Measurements from ENCODE around the gene THBD. TPM values are rescaled to one million over a fixed set of nuclear protein-coding genes. Genes with fewer than 3 reads are reported as not detected.

The THBD gene
- total RNA-seq, 1 donor, result 0.36 TPM

- DNase-seq (ENCODE audit: insufficient read length, low spot score, missing footprints), result no peak
- H3K79me2 ChIP-seq (ENCODE audit: insufficient read depth, low read length), result no peaks in the 10 kb centered on the region
- no peak overlapping the region for H3K4me3 ChIP-seq (ENCODE audit: insufficient read depth, low read length)
- H3K9me3 ChIP-seq (ENCODE audit: low read depth, low read length), result no peaks in the 10 kb centered on the region
- no peak overlapping the region for H3K27ac ChIP-seq (ENCODE audit: low read depth, low read length)
- no peak for TF ChIP-seq CTCF (IDR thresholded peaks at IDR 0.05; ENCODE audit: extremely low read depth, low read depth, low read length)
- H3K36me3 ChIP-seq (ENCODE audit: insufficient read depth, low read length), result no peaks in the 10 kb centered on the region
- H4K20me1 ChIP-seq (ENCODE audit: insufficient read depth, low read length), result no peaks in the 10 kb centered on the region
- H3K4me2 ChIP-seq (ENCODE audit: insufficient read depth, low read length), result no peak overlapping the region
- H2AFZ ChIP-seq (ENCODE audit: low read length), result no peak overlapping the region
- H3K4me1 ChIP-seq (ENCODE audit: insufficient read depth, low read length), result no peaks in the 10 kb centered on the region
- peaks cover 11% of the 10 kb centered on the region for H3K27me3 ChIP-seq (ENCODE audit: insufficient read depth, low read length)
Measured at GRCh38 chr20:23084282-23084844, 34.9 kb upstream of the THBD start.

DNA sequence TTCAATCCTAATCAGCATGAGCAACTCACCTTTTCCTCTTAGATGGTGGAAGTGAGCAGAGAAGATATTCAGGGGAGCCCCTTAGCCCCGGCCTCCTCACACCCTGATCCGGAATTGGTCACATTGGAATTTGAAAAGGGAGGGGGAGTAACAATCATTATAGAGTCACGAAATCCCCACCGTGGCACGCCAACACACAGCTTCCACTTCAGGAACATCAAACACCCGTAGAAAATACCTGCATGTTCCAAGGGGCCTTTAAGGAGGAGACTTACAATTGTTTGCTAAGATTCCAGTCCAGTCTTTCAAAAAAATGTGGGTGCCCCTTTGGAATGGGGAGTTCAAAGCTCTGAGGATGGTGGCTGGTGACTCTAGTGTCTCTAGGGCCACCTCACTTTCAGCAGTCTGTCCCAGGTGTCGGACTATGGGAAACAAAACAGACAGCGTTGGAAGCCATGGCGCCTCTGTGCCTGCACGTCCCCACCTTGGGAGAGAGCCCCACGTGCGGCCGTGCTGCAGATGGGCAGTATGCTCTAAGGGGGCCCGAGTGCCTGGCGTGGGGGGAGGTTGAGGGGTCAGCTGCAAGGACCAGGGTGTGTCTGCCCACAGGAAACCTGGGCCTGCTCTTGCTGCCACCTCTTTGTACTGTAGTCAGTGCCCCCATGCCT lies 34.2 kb upstream of the THBD start:
- no peak for TF ChIP-seq CTCF (IDR thresholded peaks at IDR 0.05; ENCODE audit: extremely low read depth, low read depth, low read length)
- no peak overlapping the region for H3K4me3 ChIP-seq (ENCODE audit: insufficient read depth, low read length)
- H4K20me1 ChIP-seq (ENCODE audit: insufficient read depth, low read length), result no peaks in the 10 kb centered on the region
- no peaks in the 10 kb centered on the region for H3K9me3 ChIP-seq (ENCODE audit: low read depth, low read length)
- H3K27me3 ChIP-seq (ENCODE audit: insufficient read depth, low read length), result peaks cover 13% of the 10 kb centered on the region
- no peaks in the 10 kb centered on the region for H3K36me3 ChIP-seq (ENCODE audit: insufficient read depth, low read length)
- H3K4me1 ChIP-seq (ENCODE audit: insufficient read depth, low read length), result no peaks in the 10 kb centered on the region
- no peaks in the 10 kb centered on the region for H3K79me2 ChIP-seq (ENCODE audit: insufficient read depth, low read length)
- no peak for DNase-seq (ENCODE audit: insufficient read length, low spot score, missing footprints)
- H3K27ac ChIP-seq (ENCODE audit: low read depth, low read length), result no peak overlapping the region
- H2AFZ ChIP-seq (ENCODE audit: low read length), result no peak overlapping the region
- no peak overlapping the region for H3K4me2 ChIP-seq (ENCODE audit: insufficient read depth, low read length)

DNA sequence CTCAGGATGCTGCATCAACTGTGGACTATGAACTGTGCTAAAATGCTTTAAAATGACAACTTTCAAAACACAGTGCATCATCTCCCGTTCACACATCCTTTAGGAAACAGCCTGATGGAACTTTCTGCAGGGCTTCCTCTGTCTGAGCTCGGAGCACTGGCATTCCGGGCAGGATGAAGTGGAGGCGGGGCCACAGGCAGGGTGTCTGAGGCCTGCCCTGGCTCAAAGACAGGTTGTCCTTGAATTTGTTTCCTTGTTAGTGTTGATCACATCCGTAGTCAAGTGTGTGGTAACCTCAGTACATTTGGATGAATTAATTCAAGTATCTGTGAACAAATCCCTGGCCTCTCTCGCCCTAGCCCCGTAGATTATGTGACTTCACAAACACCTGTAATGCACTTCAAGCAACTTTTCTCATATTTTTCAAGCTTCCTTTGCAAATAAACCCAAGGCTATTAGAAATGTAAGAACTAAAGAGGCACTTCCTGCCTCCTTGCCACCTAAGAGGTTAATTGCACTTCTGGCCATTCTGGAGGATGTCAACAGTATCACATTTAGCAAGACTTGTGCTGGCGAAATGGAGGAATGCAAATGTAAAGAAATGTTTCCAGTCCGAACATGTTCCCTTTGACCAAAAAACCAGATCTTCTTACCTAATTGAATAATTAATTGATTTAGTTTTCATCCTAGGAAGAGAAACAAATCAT lies 33.5 kb upstream of the THBD start:
- no peaks in the 10 kb centered on the region for H3K36me3 ChIP-seq (ENCODE audit: insufficient read depth, low read length)
- H3K27ac ChIP-seq (ENCODE audit: low read depth, low read length), result no peak overlapping the region
- no peak overlapping the region for H3K4me3 ChIP-seq (ENCODE audit: insufficient read depth, low read length)
- no peaks in the 10 kb centered on the region for H3K9me3 ChIP-seq (ENCODE audit: low read depth, low read length)
- peaks cover 17% of the 10 kb centered on the region for H3K27me3 ChIP-seq (ENCODE audit: insufficient read depth, low read length)
- no peak overlapping the region for H3K4me2 ChIP-seq (ENCODE audit: insufficient read depth, low read length)
- no peak for TF ChIP-seq CTCF (IDR thresholded peaks at IDR 0.05; ENCODE audit: extremely low read depth, low read depth, low read length)
- H4K20me1 ChIP-seq (ENCODE audit: insufficient read depth, low read length), result no peaks in the 10 kb centered on the region
- H3K79me2 ChIP-seq (ENCODE audit: insufficient read depth, low read length), result no peaks in the 10 kb centered on the region
- no peaks in the 10 kb centered on the region for H3K4me1 ChIP-seq (ENCODE audit: insufficient read depth, low read length)
- no peak overlapping the region for H2AFZ ChIP-seq (ENCODE audit: low read length)
- DNase-seq (ENCODE audit: insufficient read length, low spot score, missing footprints), result no peak

DNA sequence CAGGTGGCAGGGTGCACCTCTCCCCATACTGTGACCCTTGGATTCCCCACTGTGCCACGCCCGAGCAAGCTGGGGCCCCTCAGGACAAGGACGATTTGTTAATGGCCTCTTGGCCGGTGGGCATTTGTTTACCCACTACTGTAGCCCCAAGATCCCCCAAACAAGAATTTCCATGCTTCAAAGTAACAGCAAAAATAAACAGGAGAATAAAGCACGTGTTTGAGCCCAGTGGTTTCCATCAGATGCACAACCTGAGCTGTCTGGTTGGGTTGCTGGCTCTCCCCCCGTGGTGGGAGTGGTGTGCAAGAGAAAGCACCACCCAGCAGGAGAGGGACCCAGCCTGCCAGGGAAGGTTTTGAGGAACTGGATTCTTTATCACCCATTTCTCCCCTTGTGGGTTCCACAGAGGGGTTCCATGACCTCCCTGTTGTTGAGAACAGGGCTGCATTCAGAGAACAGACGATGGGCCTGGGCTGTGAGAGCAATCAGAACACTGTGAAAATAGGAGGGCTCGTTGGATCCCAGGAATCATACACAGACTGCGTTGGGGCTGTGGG lies 31.9 kb upstream of the THBD start:
- Histone ChIP-seq H2AFZ (ENCODE audit: low read length) (no peak overlapping the region), H3K79me2 (ENCODE audit: insufficient read depth, low read length) (no peaks in the 10 kb centered on the region), H3K27ac (ENCODE audit: low read depth, low read length) (no peak overlapping the region), H3K4me2 (ENCODE audit: insufficient read depth, low read length) (no peak overlapping the region), H3K36me3 (ENCODE audit: insufficient read depth, low read length) (no peaks in the 10 kb centered on the region), H3K4me3 (ENCODE audit: insufficient read depth, low read length) (no peak overlapping the region), H4K20me1 (ENCODE audit: insufficient read depth, low read length) (no peaks in the 10 kb centered on the region), H3K27me3 (ENCODE audit: insufficient read depth, low read length) (peaks cover 17% of the 10 kb centered on the region), H3K9me3 (ENCODE audit: low read depth, low read length) (no peaks in the 10 kb centered on the region), H3K4me1 (ENCODE audit: insufficient read depth, low read length) (no peaks in the 10 kb centered on the region)
- TF ChIP-seq CTCF (IDR thresholded peaks at IDR 0.05; ENCODE audit: extremely low read depth, low read depth, low read length), result no peak
- DNase-seq (ENCODE audit: insufficient read length, low spot score, missing footprints), result no peak
